ENCODE measurements around the gene MYOM3.

GRCh38 chr1:24122776-24123175, 10.8 kb upstream of the MYOM3 start:
- no peak for TF ChIP-seq CTCF (IDR thresholded peaks at IDR 0.05; ENCODE audit: low read length)
- TF ChIP-seq EZH2 (IDR thresholded peaks at IDR 0.05; ENCODE audit: borderline replicate concordance, low read length): no peak

Data from OCI-LY1 (cell line).